Lower leg skin (tissue), 3 donors: Measurements from ENCODE around the gene PACRG.

Experiments
- CTCF ChIP-seq, 3 donors: fragments of 450-650 bp; IDR thresholded peaks; one replicate each; pipeline ENCODE4 v1.5.1; 2016; ENCODE audit warnings: antibody characterized with exemption in 3 of 3, mild to moderate bottlenecking in 3 of 3, moderate library complexity in 2 of 3
- POLR2A ChIP-seq, 2 donors: fragments of 450-650 bp; IDR thresholded peaks; one replicate each; pipeline ENCODE4 v1.6.1; 2016 to 2017; ENCODE audit warnings: antibody characterized with exemption in 2 of 2, mild to moderate bottlenecking in 1 of 2, moderate library complexity in 1 of 2

DNA sequence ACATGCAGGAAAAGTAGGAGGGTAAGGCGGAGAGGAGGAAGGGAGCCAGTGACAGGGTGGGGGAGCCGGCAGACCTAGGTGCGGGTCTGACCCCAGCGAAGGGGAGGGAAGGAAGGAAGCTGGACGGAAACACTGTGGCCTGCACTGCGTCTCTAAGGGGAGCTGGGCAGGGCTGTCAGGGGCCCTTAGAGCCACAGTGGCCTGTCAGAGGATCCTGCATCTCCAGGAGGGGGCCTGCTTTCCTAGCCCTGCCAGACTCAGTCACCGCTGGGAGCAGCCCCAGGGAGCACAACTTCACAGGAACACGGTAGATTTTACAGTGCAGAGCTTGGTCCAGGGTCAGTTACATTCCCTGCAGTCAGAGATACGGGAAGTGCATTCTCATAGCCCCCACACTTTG, 118.2 kb downstream of the PACRG start:
- TF ChIP-seq CTCF (IDR thresholded peaks at IDR 0.05), result no peak
- no peak for TF ChIP-seq POLR2A (IDR thresholded peaks at IDR 0.05)
